NCI-H2227 treated with DMSO at 0.1 percent for 48 hours (cell line): Measurements from ENCODE around the gene GPC6.
A peak's percentile ranks its signal among the peaks of the same experiment; 100 is the strongest.

Experiments used
- DNase-seq: peaks from one replicate; lab custom pipeline; 2025; lab: John Stamatoyannopoulos, UW

Gene GPC6

GRCh38 chr13:93926425-93926824 is 699.8 kb downstream of the GPC6 start:
- no peak for DNase-seq

DNA sequence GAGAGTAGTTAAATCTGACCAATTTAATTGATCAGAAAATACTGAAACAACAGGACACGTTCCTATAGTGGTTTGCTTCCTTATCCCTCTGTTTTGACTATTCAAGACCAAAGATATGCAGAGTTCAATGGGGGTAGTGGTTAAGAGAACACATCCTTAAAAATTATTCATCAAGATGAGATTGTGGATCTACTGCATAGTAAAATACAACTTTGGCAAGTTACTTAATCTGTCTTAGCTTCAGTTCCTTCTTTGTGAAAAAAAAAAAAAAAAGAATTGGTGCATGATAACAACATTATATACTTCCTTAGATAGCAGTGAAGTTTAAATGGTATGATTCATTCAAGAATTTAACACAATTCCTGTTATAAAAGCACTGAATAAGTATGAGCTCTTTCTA is 700.8 kb downstream of the GPC6 start:
- DNase-seq, result no peak

DNA sequence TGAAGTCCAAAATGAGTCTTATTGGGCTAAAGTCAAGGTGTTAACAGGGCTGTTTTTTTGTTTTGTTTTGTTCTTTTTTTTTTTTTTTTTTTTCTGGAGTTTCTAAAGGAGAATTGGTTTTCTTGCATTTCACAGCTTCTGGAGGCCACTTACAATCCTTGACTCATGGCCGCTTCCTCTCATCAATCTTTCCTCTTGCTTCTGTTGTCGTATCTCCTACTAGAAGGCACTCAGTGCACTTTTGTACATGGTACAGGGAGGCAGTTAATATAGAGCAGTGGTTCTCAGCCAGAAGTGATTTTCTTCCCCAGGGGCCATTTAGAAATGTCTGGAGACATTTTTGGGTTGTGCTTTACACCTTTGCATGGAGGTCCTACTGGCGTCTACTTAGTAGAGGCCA is 706.3 kb downstream of the GPC6 start:
- DNase-seq, result no peak

DNA sequence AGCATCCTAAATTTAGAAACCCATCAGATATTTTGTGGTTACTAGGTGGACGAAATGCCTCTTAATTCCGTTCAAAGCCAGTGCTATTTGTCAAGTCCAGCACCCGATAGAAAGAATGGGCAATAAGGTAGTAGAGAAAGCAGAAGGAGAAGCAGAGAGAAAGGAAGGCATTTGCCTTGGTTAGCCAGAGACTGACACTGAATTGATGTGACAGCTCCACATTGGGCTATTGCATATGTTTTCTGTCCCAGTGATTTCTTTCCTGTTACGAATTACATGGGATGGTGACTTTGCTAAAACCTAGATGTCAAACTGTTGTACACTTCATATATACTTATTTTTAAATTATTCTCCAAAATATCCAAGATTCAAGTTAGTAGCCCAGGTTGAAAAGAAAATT is 710.3 kb downstream of the GPC6 start:
- no peak for DNase-seq

GRCh38 chr13:93941444-93941843 is 714.8 kb downstream of the GPC6 start:
- no peak for DNase-seq

GRCh38 chr13:93942016-93942415 is 715.4 kb downstream of the GPC6 start:
- DNase-seq, result no peak

- no peak for DNase-seq
Measured at GRCh38 chr13:93945621-93946020, 719.0 kb downstream of the GPC6 start.

DNA sequence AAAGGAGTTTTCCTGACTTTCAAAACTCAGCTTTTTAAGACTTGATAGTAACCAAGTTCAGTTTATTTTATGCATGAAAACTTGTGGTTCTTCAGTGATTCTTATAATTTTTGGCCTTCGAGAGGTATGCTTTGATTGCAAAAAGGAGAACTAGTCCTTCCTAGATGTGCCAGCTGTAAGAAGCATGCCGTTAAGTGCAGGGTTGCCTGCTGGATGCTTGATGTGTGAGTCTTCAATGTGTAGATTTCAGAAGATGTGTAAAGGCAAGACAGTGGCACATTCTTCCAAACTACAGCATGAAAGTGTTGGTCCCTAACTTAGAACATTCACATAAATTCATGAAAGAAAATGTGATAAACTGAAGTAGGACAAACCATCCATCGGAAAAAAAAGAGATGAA is 720.4 kb downstream of the GPC6 start:
- no peak for DNase-seq

DNA sequence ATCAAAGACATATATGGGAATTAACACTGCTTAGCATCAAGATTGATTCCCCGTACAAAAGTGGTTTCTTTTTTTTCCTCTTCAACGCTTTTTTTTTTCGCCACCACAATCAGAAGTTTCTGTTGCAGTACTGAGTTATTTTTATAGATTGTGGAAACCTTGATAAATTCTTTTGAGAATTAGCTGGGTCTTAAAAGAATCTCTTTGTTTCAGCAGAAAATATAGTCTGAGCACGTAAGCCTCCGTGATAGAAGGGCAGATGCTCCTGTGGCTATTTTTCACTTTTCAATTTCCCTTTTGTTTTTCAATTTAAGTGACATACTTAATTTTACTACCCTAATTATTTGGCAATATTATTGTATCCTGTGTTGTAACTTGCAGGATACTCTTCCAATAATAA is 721.0 kb downstream of the GPC6 start:
- no peak for DNase-seq

GRCh38 chr13:93948162-93948922 is 721.7 kb downstream of the GPC6 start:
- no peak for DNase-seq

- DNase-seq, result no peak
Measured at GRCh38 chr13:93951108-93951507, 724.5 kb downstream of the GPC6 start.

DNA sequence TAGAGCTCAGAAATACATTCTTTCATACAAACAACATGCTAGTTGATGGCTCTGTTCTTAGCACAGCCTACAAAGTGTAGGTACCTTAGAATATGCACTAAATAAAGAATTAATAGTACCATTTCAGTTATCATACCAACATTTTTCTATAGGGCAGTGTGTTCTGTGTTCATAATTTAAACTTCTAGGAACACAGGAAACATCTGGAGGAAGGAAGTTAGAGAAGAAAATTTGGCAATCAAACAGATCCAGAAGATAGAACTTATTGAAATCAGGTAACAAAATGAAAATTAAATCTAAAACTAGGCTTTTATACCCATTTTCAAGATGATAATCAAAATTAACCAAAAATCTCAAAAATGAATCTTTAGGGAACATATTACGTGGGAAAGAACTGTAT is 725.3 kb downstream of the GPC6 start:
- no peak for DNase-seq

- no peak for DNase-seq
Measured at GRCh38 chr13:93953841-93954240, 727.2 kb downstream of the GPC6 start.

- DNase-seq, result no peak
Measured at GRCh38 chr13:93955904-93956303, 729.3 kb downstream of the GPC6 start.

DNA sequence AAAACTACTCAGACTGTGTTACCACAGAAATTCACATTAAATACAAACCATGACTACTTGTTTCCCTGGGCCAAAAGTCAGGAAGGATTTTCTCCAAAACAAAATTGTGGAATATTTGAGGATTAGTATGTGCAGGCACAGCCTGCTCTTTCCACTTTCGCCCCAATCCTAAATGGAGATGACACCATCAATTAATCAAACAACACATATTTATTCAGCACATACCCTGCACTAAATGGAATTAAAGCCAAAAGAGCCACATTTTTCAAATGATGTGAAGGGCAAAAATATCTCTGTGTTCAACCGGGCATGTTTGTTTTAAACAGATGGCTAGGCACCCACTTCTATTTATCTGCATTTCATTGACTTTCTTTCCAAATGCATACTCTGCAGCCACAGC is 729.8 kb downstream of the GPC6 start:
- DNase-seq, result no peak

DNA sequence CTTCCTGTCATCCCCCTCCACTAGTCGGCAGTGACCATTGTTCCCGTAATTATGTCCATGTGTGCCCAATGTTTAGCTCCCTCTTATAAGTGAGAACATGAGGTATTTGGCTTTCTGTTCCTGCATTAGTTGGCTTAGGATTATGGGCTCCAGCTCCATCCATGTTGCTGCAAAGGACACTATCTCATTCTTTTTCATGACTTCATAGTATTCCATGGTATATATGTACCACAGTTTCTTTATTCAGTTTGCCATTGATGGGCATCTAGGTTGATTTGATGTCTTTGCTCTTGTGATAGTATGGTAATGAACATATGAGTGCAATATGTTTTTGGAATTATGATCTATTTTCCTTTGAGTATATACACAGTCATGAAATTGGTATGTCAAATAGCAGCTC is 730.8 kb downstream of the GPC6 start:
- no peak for DNase-seq

GRCh38 chr13:93959796-93960533 is 733.4 kb downstream of the GPC6 start:
- DNase-seq, result no peak

DNA sequence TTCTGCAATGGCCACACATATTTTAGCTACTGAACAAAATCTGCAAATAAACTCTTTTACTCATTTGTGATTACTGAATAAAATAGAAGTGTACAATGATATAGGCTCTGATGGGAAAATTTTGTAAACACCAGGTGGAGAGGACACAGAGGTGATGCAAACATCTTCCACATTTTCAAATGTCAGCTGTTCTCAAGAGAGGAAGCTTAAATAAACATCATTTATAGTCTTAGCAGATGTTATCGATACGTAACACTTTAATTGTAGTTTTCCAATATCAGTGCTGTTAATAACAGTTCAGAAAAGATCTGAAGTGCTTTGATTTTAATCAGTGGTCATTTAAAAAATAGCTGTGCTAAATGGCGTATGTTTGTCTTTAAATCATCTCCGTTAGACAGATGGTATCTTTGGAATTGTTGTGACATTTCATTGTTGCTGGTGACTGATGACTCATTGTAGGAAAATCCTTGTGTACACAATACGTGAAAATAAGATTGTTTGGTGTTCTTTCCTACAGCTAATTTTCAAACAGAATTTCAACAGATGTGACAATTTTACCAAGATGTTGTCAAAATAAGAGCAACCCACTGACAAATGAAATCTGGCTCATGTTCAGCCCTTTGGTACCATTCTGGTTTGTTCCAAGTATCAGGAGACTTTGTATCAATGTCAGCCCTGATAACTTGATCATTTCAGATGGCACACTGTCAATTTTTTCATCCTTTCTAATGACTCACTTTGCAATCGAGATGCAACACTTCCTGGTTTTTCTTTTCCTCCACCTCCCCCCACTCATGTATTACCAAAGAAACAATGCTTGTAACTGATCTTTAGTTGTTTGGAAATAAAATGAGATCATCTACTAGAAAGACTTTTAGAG is 736.9 kb downstream of the GPC6 start:
- DNase-seq, result peak; percentile 25

DNA sequence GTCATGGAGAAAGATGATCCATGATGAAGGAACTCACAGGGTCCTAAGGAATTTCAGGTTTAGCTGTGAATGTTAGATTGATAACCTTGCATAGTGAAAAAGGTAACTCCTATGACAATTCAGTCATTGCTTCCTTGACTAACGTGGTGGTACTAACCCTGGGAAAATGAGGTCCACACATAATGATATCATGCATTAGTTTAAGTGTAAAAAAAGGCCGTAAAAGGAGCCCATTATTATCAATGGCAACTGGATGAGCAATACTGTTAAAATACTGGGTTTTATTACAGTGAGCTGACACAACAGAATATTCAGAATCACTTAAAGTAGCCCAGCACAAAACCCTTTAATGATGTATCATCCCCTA is 737.5 kb downstream of the GPC6 start:
- DNase-seq, result no peak

GRCh38 chr13:93965587-93965986 is 739.0 kb downstream of the GPC6 start:
- no peak for DNase-seq

GRCh38 chr13:93966267-93966936 is 739.8 kb downstream of the GPC6 start:
- DNase-seq, result no peak

DNA sequence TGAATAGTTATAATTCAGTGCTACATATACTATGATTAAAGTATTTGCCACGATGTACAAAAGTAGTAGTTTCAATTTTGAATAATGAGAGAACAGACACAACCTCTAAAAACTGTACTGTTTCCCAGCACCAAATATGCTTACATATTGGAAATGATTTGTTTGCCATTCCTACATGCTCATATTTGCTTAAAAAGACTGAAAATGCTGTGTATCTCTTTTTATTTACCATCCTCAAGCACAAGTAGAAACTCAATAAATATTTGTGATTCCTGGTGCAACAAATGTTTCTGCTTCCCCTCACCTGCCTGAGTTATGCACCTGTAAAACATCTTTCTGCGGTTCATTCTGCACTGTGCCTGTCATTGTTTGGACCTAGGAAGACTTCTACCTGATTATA is 740.7 kb downstream of the GPC6 start:
- no peak for DNase-seq
